Subcutaneous abdominal adipose tissue (tissue), 5 donors: ENCODE results near the gene TMA16.
"Not testable (repeated sequence)": the region's sequence is repeated elsewhere in the genome, so short reads cannot be mapped to it uniquely, and the experiment has no call there.

Source experiments
- H3K27ac ChIP-seq: one replicate; pipeline ENCODE4 v1.7.0; 2013; ENCODE audit warnings: low read depth, mild to moderate bottlenecking, inconsistent platforms, low read length, moderate library complexity
- H3K27me3 ChIP-seq, 5 donors: one replicate each; pipeline ENCODE4 v1.7.0; 2013; ENCODE audit warnings: low read length in 5 of 5, inconsistent platforms in 1 of 5; ENCODE audit not compliant: control insufficient read depth in 5 of 5, insufficient read depth in 4 of 5
- H3K36me3 ChIP-seq, 5 donors: one replicate each; pipeline ENCODE4 v1.7.0; 2013; ENCODE audit warnings: low read length in 5 of 5; ENCODE audit not compliant: control insufficient read depth in 5 of 5, insufficient read depth in 5 of 5
- H3K4me1 ChIP-seq, 5 donors: one replicate each; pipeline ENCODE4 v1.7.0; 2013; ENCODE audit warnings: low read length in 5 of 5, mild to moderate bottlenecking in 3 of 5, moderate library complexity in 1 of 5; ENCODE audit not compliant: control insufficient read depth in 5 of 5, insufficient read depth in 5 of 5
- H3K4me3 ChIP-seq, 5 donors: one replicate each; pipeline ENCODE4 v1.7.0; 2013; ENCODE audit warnings: low read length in 5 of 5, low read depth in 1 of 5
- H3K9ac ChIP-seq, 5 donors: one replicate each; pipeline ENCODE4 v1.7.0; 2013; ENCODE audit warnings: low read length in 5 of 5, mild to moderate bottlenecking in 4 of 5, moderate library complexity in 3 of 5
- H3K9me3 ChIP-seq, 5 donors: one replicate each; pipeline ENCODE4 v1.7.0; 2013; ENCODE audit warnings: low read length in 5 of 5; ENCODE audit not compliant: control insufficient read depth in 5 of 5
- donor health status: healthy.
- donor health status: healthy.
- donor health status: healthy.
- donor health status: healthy.
- donor health status: healthy.

The TMA16 gene

GRCh38 chr4:163537114-163537513, 42.6 kb downstream of the TMA16 start:
- Histone ChIP-seq H3K27ac (no peak overlapping the region), H3K9ac (no peak overlapping the region), H3K4me1 (peaks cover 0 to 15% (median 0%) of the 10 kb centered on the region in 5 donors), H3K36me3 (peaks cover 0 to 24% (median 3%) of the 10 kb centered on the region in 5 donors), H3K27me3 (no peaks in the 10 kb centered on the region), H3K4me3 (no peak overlapping the region), H3K9me3 (no peaks in the 10 kb centered on the region)

- not testable (repeated sequence) for H3K27ac ChIP-seq, H3K9me3 ChIP-seq, H3K27me3 ChIP-seq, H3K9ac ChIP-seq, H3K4me3 ChIP-seq
- Histone ChIP-seq H3K4me1 (peaks cover 0 to 15% (median 0%) of the 10 kb centered on the region in 5 donors), H3K36me3 (peaks cover 0 to 18% (median 6%) of the 10 kb centered on the region in 5 donors)
These were observed 44.3 kb downstream of the TMA16 start for GRCh38 chr4:163538820-163539219.

- Histone ChIP-seq H3K27ac (no peak overlapping the region), H3K36me3 (peaks cover 0 to 19% (median 6%) of the 10 kb centered on the region in 5 donors), H3K9ac (no peak overlapping the region), H3K27me3 (no peaks in the 10 kb centered on the region), H3K4me3 (no peak overlapping the region), H3K4me1 (peaks cover 0 to 15% (median 5%) of the 10 kb centered on the region in 5 donors), H3K9me3 (no peaks in the 10 kb centered on the region)
These were observed 46.0 kb downstream of the TMA16 start for GRCh38 chr4:163540448-163540847.

- no peak overlapping the region for H3K9ac ChIP-seq
- H3K9me3 ChIP-seq, result no peaks in the 10 kb centered on the region
- peaks cover 0 to 10% (median 5%) of the 10 kb centered on the region in 5 donors for H3K4me1 ChIP-seq
- H3K36me3 ChIP-seq, result peaks cover 0 to 19% (median 6%) of the 10 kb centered on the region in 5 donors
- no peak overlapping the region for H3K4me3 ChIP-seq
- no peak overlapping the region for H3K27ac ChIP-seq
- no peaks in the 10 kb centered on the region for H3K27me3 ChIP-seq
These were observed 46.5 kb downstream of the TMA16 start for GRCh38 chr4:163540977-163541376.

- Histone ChIP-seq H3K27ac (no peak overlapping the region), H3K36me3 (peaks cover 0 to 14% (median 6%) of the 10 kb centered on the region in 5 donors), H3K27me3 (no peaks in the 10 kb centered on the region), H3K9me3 (no peaks in the 10 kb centered on the region), H3K9ac (no peak overlapping the region), H3K4me3 (no peak overlapping the region), H3K4me1 (peaks cover 0 to 6% (median 5%) of the 10 kb centered on the region in 5 donors)
These were observed 47.8 kb downstream of the TMA16 start for GRCh38 chr4:163542275-163542674.

- peak overlapping the region; percentile 29 to 59 (median 42) for H3K9ac ChIP-seq
- H3K27me3 ChIP-seq, result no peaks in the 10 kb centered on the region
- H3K36me3 ChIP-seq, result peaks cover 0 to 14% (median 6%) of the 10 kb centered on the region in 5 donors
- no peaks in the 10 kb centered on the region for H3K9me3 ChIP-seq
- peak overlapping the region; percentile 53 to 62 (median 54) for H3K4me3 ChIP-seq
- H3K4me1 ChIP-seq, result peaks cover 0 to 6% (median 5%) of the 10 kb centered on the region in 5 donors
- no peak overlapping the region for H3K27ac ChIP-seq
These were observed 50.0 kb downstream of the TMA16 start for GRCh38 chr4:163544407-163545038.

GRCh38 chr4:163548481-163549243, 54.2 kb downstream of the TMA16 start:
- H3K4me1 ChIP-seq, result peaks cover 0 to 17% (median 11%) of the 10 kb centered on the region in 5 donors
- H3K27me3 ChIP-seq, result no peaks in the 10 kb centered on the region
- H3K9ac ChIP-seq, result no peak overlapping the region
- no peak overlapping the region for H3K27ac ChIP-seq
- no peak overlapping the region for H3K4me3 ChIP-seq
- no peaks in the 10 kb centered on the region for H3K9me3 ChIP-seq
- peaks cover 0 to 3% (median 0%) of the 10 kb centered on the region in 5 donors for H3K36me3 ChIP-seq

GRCh38 chr4:163550869-163551267, 56.4 kb downstream of the TMA16 start:
- peak overlapping the region in 1 of 5 donors; percentile 63 for H3K4me3 ChIP-seq
- H3K9ac ChIP-seq, result no peak overlapping the region
- H3K36me3 ChIP-seq, result no peaks in the 10 kb centered on the region
- H3K9me3 ChIP-seq, result no peaks in the 10 kb centered on the region
- H3K27me3 ChIP-seq, result no peaks in the 10 kb centered on the region
- H3K27ac ChIP-seq, result no peak overlapping the region
- H3K4me1 ChIP-seq, result peaks cover 0 to 15% (median 6%) of the 10 kb centered on the region in 5 donors

GRCh38 chr4:163553146-163553545, 58.7 kb downstream of the TMA16 start:
- Histone ChIP-seq H3K4me1 (peaks cover 0 to 19% (median 6%) of the 10 kb centered on the region in 5 donors), H3K9ac (no peak overlapping the region), H3K27ac (no peak overlapping the region), H3K4me3 (no peak overlapping the region), H3K27me3 (no peaks in the 10 kb centered on the region), H3K36me3 (no peaks in the 10 kb centered on the region), H3K9me3 (no peaks in the 10 kb centered on the region)

GRCh38 chr4:163554870-163555465, 60.5 kb downstream of the TMA16 start:
- H3K9me3 ChIP-seq, result no peaks in the 10 kb centered on the region
- no peaks in the 10 kb centered on the region for H3K27me3 ChIP-seq
- no peak overlapping the region for H3K9ac ChIP-seq
- no peak overlapping the region for H3K27ac ChIP-seq
- peaks cover 0 to 22% (median 6%) of the 10 kb centered on the region in 5 donors for H3K4me1 ChIP-seq
- no peak overlapping the region for H3K4me3 ChIP-seq
- no peaks in the 10 kb centered on the region for H3K36me3 ChIP-seq
